Trophoblast cell (in vitro differentiated cells and primary cell): ENCODE data around the gene FAM217B.

Experiments used
- DNase-seq, 2 donors: peaks; one replicate each; pipeline ENCODE4 v3.0.0-alpha.2; 2016
- H2AFZ ChIP-seq: 2 replicates; pipeline ENCODE4 v1.6.1; 2013; ENCODE audit warnings: low read length, moderate library complexity, mild to moderate bottlenecking; ENCODE audit not compliant: insufficient read depth, poor library complexity
- H2AK5ac ChIP-seq: 2 replicates; pipeline ENCODE4 v1.6.1; 2013; ENCODE audit warnings: mild to moderate bottlenecking, low read length
- H2BK120ac ChIP-seq: 2 replicates; pipeline ENCODE4 v1.6.1; 2013; ENCODE audit warnings: low read length, mild to moderate bottlenecking, moderate library complexity; ENCODE audit not compliant: insufficient read depth, poor library complexity
- H2BK12ac ChIP-seq: 2 replicates; pipeline ENCODE4 v1.6.1; 2013; ENCODE audit warnings: mild to moderate bottlenecking, low read length, moderate library complexity
- H2BK5ac ChIP-seq: 2 replicates; pipeline ENCODE4 v1.6.1; 2013; ENCODE audit warnings: low read length, low read depth, moderate library complexity, mild to moderate bottlenecking; ENCODE audit not compliant: poor library complexity
- H3K14ac ChIP-seq: 2 replicates; pipeline ENCODE4 v1.6.1; 2013; ENCODE audit warnings: mild to moderate bottlenecking, low read length
- H3K18ac ChIP-seq: 2 replicates; pipeline ENCODE4 v1.6.1; 2013; ENCODE audit warnings: mild to moderate bottlenecking, low read length
- H3K23ac ChIP-seq: 2 replicates; pipeline ENCODE4 v1.6.1; 2013; ENCODE audit warnings: low read length
- H3K27ac ChIP-seq: 2 replicates; pipeline ENCODE4 v1.5.1; 2013; ENCODE audit warnings: low read depth, mild to moderate bottlenecking, inconsistent platforms, low read length, moderate library complexity
- H3K27me3 ChIP-seq: 2 replicates; pipeline ENCODE4 v1.6.1; 2013; ENCODE audit warnings: inconsistent platforms, mild to moderate bottlenecking, low read length, moderate library complexity; ENCODE audit not compliant: insufficient read depth
- H3K36me3 ChIP-seq, 2 experiments: 1 replicate in 1 of 2; 2 replicates in 1 of 2; pipeline ENCODE4 v1.6.1; 2013; ENCODE audit warnings: low read length in 2 of 2, mild to moderate bottlenecking in 2 of 2, moderate library complexity in 1 of 2; ENCODE audit not compliant: insufficient read depth in 2 of 2, control insufficient read depth in 1 of 2
- H3K4ac ChIP-seq: 2 replicates; pipeline ENCODE4 v1.6.1; 2013; ENCODE audit warnings: low read depth, mild to moderate bottlenecking, low read length, moderate library complexity
- H3K4me1 ChIP-seq, 2 experiments: 1 replicate in 1 of 2; 2 replicates in 1 of 2; pipeline ENCODE4 v1.6.1; 2013; ENCODE audit warnings: low read length in 2 of 2, mild to moderate bottlenecking in 2 of 2, moderate library complexity in 1 of 2; ENCODE audit not compliant: insufficient read depth in 2 of 2, control insufficient read depth in 1 of 2
- H3K4me2 ChIP-seq: 2 replicates; pipeline ENCODE4 v1.6.1; 2013; ENCODE audit warnings: inconsistent platforms, mild to moderate bottlenecking, low read length, moderate library complexity
- H3K4me3 ChIP-seq: 2 replicates; pipeline ENCODE4 v1.5.1; 2013; ENCODE audit warnings: mild to moderate bottlenecking, low read depth, low read length, inconsistent platforms
- H3K79me1 ChIP-seq: one replicate; pipeline ENCODE4 v1.6.1; 2013; ENCODE audit warnings: low read length
- H3K79me2 ChIP-seq: 2 replicates; pipeline ENCODE4 v1.6.1; 2013; ENCODE audit warnings: low read length, mild to moderate bottlenecking; ENCODE audit not compliant: control insufficient read depth, insufficient read depth, poor library complexity
- H3K9ac ChIP-seq: 2 replicates; pipeline ENCODE4 v1.6.1; 2013; ENCODE audit warnings: mild to moderate bottlenecking, low read length
- H3K9me3 ChIP-seq: 2 replicates; pipeline ENCODE4 v1.6.1; 2013; ENCODE audit warnings: low read depth, mild to moderate bottlenecking, control low read depth, inconsistent platforms, low read length; ENCODE audit not compliant: insufficient read depth
- H4K12ac ChIP-seq: 2 replicates; pipeline ENCODE4 v1.6.1; 2013; ENCODE audit warnings: low read depth, mild to moderate bottlenecking, low read length, moderate library complexity
- H4K8ac ChIP-seq: 2 replicates; pipeline ENCODE4 v1.6.1; 2013; ENCODE audit warnings: low read depth, mild to moderate bottlenecking, low read length, moderate library complexity
- H4K91ac ChIP-seq: one replicate; pipeline ENCODE4 v1.6.1; 2013; ENCODE audit warnings: low read depth, mild to moderate bottlenecking, low read length, moderate library complexity
- WGBS: extraction: QIAGEN DNeasy Blood & Tissue Kit; methylation state at CpG from one replicate; pipeline ENCODE4 v1.1.7; 2013; ENCODE audit warnings: missing lambda C conversion rate; ENCODE audit not compliant: insufficient read length, insufficient coverage; ENCODE audit errors: extremely low coverage; 5-methylcytosine and 5-hydroxymethylcytosine counted together

Gene FAM217B

GRCh38 chr20:59996108-59996507 is 55.9 kb downstream of the FAM217B start:
- H3K27me3 ChIP-seq: no peaks in the 10 kb centered on the region
- no peaks in the 10 kb centered on the region for H3K9me3 ChIP-seq
- H3K14ac ChIP-seq: no peak overlapping the region
- peaks cover 0 to 14% of the 10 kb centered on the region in 2 experiments for H3K4me1 ChIP-seq
- H2BK5ac ChIP-seq: no peak overlapping the region
- no peak overlapping the region for H3K9ac ChIP-seq
- H3K36me3 ChIP-seq: no peaks in the 10 kb centered on the region
- H2AK5ac ChIP-seq: no peak overlapping the region
- DNase-seq: no peak
- H3K4ac ChIP-seq: no peak overlapping the region
- H3K4me2 ChIP-seq: no peak overlapping the region
- no peak overlapping the region for H4K91ac ChIP-seq
- H3K27ac ChIP-seq: no peak overlapping the region
- no peak overlapping the region for H3K4me3 ChIP-seq
- no peaks in the 10 kb centered on the region for H3K79me1 ChIP-seq
- H3K18ac ChIP-seq: no peak overlapping the region
- H2BK12ac ChIP-seq: no peak overlapping the region
- H4K8ac ChIP-seq: no peak overlapping the region
- no peak overlapping the region for H3K23ac ChIP-seq
- WGBS: no CpG with 5 or more reads among the region's 1 CpG
- no peaks in the 10 kb centered on the region for H3K79me2 ChIP-seq
- H2BK120ac ChIP-seq: no peak overlapping the region
- H2AFZ ChIP-seq: no peak overlapping the region
- no peak overlapping the region for H4K12ac ChIP-seq

GRCh38 chr20:59997896-59998295 is 57.7 kb downstream of the FAM217B start:
- Histone ChIP-seq H3K27ac (no peak overlapping the region), H3K18ac (no peak overlapping the region), H3K36me3 (no peaks in the 10 kb centered on the region), H3K4me3 (no peak overlapping the region), H2AFZ (no peak overlapping the region), H3K9me3 (no peaks in the 10 kb centered on the region), H3K4me1 (peaks cover 0 to 14% of the 10 kb centered on the region in 2 experiments), H3K79me1 (no peaks in the 10 kb centered on the region), H4K8ac (no peak overlapping the region), H3K23ac (no peak overlapping the region), H3K4ac (no peak overlapping the region), H3K14ac (no peak overlapping the region), H3K4me2 (no peak overlapping the region), H2AK5ac (no peak overlapping the region), H4K12ac (no peak overlapping the region), H2BK5ac (no peak overlapping the region), H3K79me2 (no peaks in the 10 kb centered on the region), H3K9ac (no peak overlapping the region), H4K91ac (no peak overlapping the region), H2BK120ac (no peak overlapping the region), H3K27me3 (no peaks in the 10 kb centered on the region), H2BK12ac (no peak overlapping the region)
- no peak for DNase-seq
- no CpG with 5 or more reads among the region's 2 CpGs for WGBS
